NCI-H345 treated with DMSO at 0.1 percent for 48 hours (cell line): ENCODE measurements around the gene MYH11.
"Not testable (repeated sequence)": the region's sequence is repeated elsewhere in the genome, so short reads cannot be mapped to it uniquely, and the experiment has no call there.

Source experiments
- DNase-seq: peaks from one replicate; lab custom pipeline; 2025; ENCODE audit not compliant: unreplicated experiment; lab: John Stamatoyannopoulos, UW

Gene MYH11

GRCh38 chr16:15879255-15879811 is 22.5 kb upstream of the MYH11 start:
- no peak for DNase-seq

GRCh38 chr16:15876503-15876902 is 19.7 kb upstream of the MYH11 start:
- no peak for DNase-seq

- no peak for DNase-seq
Measured at GRCh38 chr16:15874745-15875314, 18.0 kb upstream of the MYH11 start.

- no peak for DNase-seq
Measured at GRCh38 chr16:15873737-15874136, 16.9 kb upstream of the MYH11 start.

- DNase-seq: no peak
Measured at GRCh38 chr16:15873301-15873700, 16.5 kb upstream of the MYH11 start.

GRCh38 chr16:15870011-15870410 is 13.2 kb upstream of the MYH11 start:
- DNase-seq: no peak

- DNase-seq: no peak
Measured at GRCh38 chr16:15866451-15866850, 9.6 kb upstream of the MYH11 start.

GRCh38 chr16:15865742-15866141 is 8.9 kb upstream of the MYH11 start:
- DNase-seq: no peak

GRCh38 chr16:15864939-15865338 is 8.1 kb upstream of the MYH11 start:
- DNase-seq: no peak

- no peak for DNase-seq
Measured at GRCh38 chr16:15861996-15862395, 5.2 kb upstream of the MYH11 start.

GRCh38 chr16:15858921-15859668 is 2.3 kb upstream of the MYH11 start:
- no peak for DNase-seq

GRCh38 chr16:15857724-15858560 is 1.1 kb upstream of the MYH11 start:
- no peak for DNase-seq

- no peak for DNase-seq
Measured at GRCh38 chr16:15856182-15856581, 646 bp downstream of the MYH11 start.

- no peak for DNase-seq
Measured at GRCh38 chr16:15855704-15856003, 1.2 kb downstream of the MYH11 start.

- DNase-seq: no peak
Measured at GRCh38 chr16:15854906-15855703, 1.7 kb downstream of the MYH11 start.

GRCh38 chr16:15854061-15854460 is 2.8 kb downstream of the MYH11 start:
- DNase-seq: no peak

GRCh38 chr16:15853021-15853420 is 3.8 kb downstream of the MYH11 start:
- DNase-seq: no peak

- not testable (repeated sequence) for DNase-seq
Measured at GRCh38 chr16:15850555-15850954, 6.3 kb downstream of the MYH11 start.

- DNase-seq: no peak
Measured at GRCh38 chr16:15849209-15849981, 7.4 kb downstream of the MYH11 start.

- no peak for DNase-seq
Measured at GRCh38 chr16:15847611-15848175, 9.1 kb downstream of the MYH11 start.
